ENCODE measurements around the gene CASP10. TPM values are rescaled to one million over a fixed set of nuclear protein-coding genes. Genes with fewer than 3 reads are reported as not detected.

Gene CASP10
- total RNA-seq, 4 donors from 2014 or later = 9.0 to 22.0 (median 15.0) TPM

DNA sequence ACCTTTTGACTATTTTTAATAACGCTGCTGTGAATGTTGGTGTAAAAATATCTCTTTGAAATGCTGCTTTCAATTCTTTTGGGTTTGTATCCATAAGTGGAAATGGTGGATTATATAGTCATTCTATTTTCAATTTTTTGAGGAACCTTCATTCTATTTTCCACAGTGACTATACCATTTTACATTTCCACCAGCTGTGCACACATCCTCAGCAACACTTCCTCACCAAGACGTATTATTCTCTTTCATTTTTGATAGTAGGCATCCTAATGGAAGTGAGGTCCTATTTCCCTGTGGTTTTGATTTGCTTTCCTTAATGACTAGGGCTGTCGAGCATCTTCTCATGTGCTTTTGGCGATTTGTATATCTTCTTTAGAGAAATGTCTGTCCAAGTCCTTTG lies 14.8 kb downstream of the CASP10 start:
- TF ChIP-seq, protein P1, sequence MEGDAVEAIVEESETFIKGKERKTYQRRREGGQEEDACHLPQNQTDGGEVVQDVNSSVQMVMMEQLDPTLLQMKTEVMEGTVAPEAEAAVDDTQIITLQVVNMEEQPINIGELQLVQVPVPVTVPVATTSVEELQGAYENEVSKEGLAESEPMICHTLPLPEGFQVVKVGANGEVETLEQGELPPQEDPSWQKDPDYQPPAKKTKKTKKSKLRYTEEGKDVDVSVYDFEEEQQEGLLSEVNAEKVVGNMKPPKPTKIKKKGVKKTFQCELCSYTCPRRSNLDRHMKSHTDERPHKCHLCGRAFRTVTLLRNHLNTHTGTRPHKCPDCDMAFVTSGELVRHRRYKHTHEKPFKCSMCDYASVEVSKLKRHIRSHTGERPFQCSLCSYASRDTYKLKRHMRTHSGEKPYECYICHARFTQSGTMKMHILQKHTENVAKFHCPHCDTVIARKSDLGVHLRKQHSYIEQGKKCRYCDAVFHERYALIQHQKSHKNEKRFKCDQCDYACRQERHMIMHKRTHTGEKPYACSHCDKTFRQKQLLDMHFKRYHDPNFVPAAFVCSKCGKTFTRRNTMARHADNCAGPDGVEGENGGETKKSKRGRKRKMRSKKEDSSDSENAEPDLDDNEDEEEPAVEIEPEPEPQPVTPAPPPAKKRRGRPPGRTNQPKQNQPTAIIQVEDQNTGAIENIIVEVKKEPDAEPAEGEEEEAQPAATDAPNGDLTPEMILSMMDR (IDR thresholded peaks at IDR 0.05) = no peak
- no peak for TF ChIP-seq POLR2A (IDR thresholded peaks at IDR 0.05)
- WGBS, 2 donors = 72 to 77% methylated on average over 4 of the region's 4 CpGs
- no peak for DNase-seq
- no peak overlapping the region for H3K27ac ChIP-seq
- no peaks in the 10 kb centered on the region for H3K9me3 ChIP-seq
- H3K27me3 ChIP-seq = no peaks in the 10 kb centered on the region
- H3K36me3 ChIP-seq = peaks cover 0 to 80% (median 0%) of the 10 kb centered on the region in 3 donors
- intact Hi-C loops (cut with DNase I) = no loop called here
- peaks cover 0 to 24% (median 0%) of the 10 kb centered on the region in 3 donors for H3K4me1 ChIP-seq
- H3K4me3 ChIP-seq = no peak overlapping the region

DNA sequence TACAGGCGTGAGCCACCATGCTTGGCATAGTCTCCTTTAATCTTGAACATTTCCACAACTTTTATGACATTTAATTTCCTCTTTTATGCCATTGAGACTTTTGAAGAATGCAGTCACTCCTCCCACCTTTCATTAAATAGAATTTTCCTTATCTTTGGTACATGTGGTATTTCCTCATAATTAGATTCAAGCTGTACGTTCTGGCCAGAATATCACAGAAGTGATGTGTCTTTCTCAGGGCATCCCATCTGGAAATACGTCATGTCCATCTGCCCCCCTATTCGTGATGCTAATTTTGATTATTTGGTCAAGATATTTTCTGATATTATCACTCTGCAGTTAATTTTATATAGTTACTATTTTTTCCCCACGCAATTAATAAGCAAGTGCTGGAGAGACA lies 16.9 kb downstream of the CASP10 start:
- H3K27me3 ChIP-seq = no peaks in the 10 kb centered on the region
- intact Hi-C loops (cut with DNase I) = no loop called here
- TF ChIP-seq, protein P1 (IDR thresholded peaks at IDR 0.05) = no peak
- no peak for TF ChIP-seq POLR2A (IDR thresholded peaks at IDR 0.05)
- H3K4me1 ChIP-seq = peaks cover 0 to 6% (median 0%) of the 10 kb centered on the region in 3 donors
- H3K27ac ChIP-seq = no peak overlapping the region
- H3K4me3 ChIP-seq = no peak overlapping the region
- WGBS, 2 donors = 74 to 87% methylated on average over 5 of the region's 5 CpGs
- no peak for DNase-seq
- no peaks in the 10 kb centered on the region for H3K9me3 ChIP-seq
- H3K36me3 ChIP-seq = peaks cover 0 to 76% (median 0%) of the 10 kb centered on the region in 3 donors

DNA sequence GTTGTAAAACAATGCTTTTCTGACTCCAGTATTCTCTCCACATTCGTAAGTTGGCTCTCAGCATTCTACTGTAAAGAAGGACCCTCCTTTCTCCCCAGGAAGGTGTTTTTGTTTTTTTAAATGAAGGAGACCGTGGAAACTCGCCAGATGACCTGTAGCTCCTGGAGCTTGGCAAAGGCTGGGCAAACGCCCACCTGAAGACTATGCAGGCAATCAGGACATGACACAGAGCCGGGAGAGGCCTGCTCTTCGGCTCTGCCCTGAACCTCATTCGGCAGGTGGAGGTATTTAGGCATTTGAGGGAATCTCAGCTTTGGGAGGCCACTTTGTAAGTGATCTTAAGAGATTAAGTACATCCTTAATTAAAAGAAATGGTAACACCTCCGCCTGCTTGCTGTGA lies 17.4 kb downstream of the CASP10 start:
- Histone ChIP-seq H3K4me1 (peaks cover 0 to 4% (median 0%) of the 10 kb centered on the region in 3 donors), H3K4me3 (no peak overlapping the region), H3K27ac (no peak overlapping the region), H3K36me3 (peaks cover 0 to 76% (median 0%) of the 10 kb centered on the region in 3 donors), H3K9me3 (no peaks in the 10 kb centered on the region), H3K27me3 (no peaks in the 10 kb centered on the region)
- 75 to 77% methylated on average over 7 to 8 of the region's 8 CpGs for WGBS, 2 donors
- intact Hi-C loops (cut with DNase I) = no loop called here
- TF ChIP-seq, protein P1 (IDR thresholded peaks at IDR 0.05) = no peak
- no peak for TF ChIP-seq POLR2A (IDR thresholded peaks at IDR 0.05)
- no peak for DNase-seq

DNA sequence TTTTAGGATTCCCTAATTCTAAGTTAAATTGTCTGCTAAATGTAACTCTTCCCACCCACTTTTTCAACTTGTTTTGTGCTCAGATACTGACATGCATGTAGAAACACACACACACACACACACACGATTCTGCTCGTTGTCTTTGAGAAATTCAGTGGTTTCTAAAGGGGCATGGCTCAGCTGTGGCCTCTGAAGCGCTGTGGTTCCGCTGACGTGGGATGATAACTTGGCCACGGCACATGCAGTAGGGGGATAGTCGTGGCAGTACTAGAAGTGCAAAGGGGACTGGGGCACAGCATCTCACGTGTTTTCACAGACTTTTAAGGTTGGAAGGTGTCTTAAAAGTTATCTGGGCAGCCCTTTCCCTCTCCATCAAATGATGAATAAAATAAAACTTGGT lies 18.4 kb downstream of the CASP10 start:
- TF ChIP-seq POLR2A (IDR thresholded peaks at IDR 0.05) = no peak
- TF ChIP-seq, protein P1 (IDR thresholded peaks at IDR 0.05) = no peak
- H3K9me3 ChIP-seq = no peaks in the 10 kb centered on the region
- no peak for DNase-seq
- no peaks in the 10 kb centered on the region for H3K4me1 ChIP-seq
- intact Hi-C loops (cut with DNase I) = no loop called here
- H3K27ac ChIP-seq = no peak overlapping the region
- no peak overlapping the region for H3K4me3 ChIP-seq
- H3K36me3 ChIP-seq = peaks cover 0 to 72% (median 0%) of the 10 kb centered on the region in 3 donors
- 79 to 84% methylated on average over 8 of the region's 8 CpGs for WGBS, 2 donors
- no peaks in the 10 kb centered on the region for H3K27me3 ChIP-seq

DNA sequence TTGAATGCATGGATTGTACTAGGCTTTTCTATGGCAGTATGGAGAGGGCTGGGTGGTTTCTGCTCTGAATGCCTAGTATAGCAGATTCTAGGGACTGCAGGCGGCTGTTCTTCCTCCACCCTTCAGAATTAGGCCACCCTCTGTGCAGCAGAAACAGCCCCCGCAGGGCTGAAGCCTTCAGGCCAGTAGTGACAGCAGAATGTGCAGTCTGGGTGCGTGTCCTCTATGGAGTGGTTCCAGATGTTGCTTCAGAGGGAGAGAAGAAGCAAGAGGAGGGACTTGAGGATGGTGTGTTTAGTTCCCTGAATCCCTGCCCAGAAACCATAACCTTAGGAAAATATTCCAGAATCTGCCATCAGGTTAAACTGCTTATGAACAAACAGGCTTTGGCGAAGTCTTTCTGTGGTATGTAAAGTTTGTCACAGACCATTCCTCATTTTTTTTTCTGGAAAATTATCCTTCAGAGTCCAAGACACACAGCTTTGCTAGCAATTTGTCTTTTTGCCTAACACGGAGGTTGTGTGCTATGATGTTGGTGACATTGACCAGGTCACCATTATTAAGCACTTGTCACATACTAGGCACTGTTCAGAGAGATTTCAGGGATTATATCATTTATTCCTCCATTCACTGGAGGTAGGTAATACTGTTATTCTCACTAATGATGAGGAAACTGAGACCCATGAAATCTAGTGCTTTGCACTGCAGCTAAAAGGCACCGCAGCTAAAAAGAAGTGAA lies 21.1 kb downstream of the CASP10 start:
- H3K36me3 ChIP-seq = peaks cover 0 to 73% (median 0%) of the 10 kb centered on the region in 3 donors

More for the DNA sequence above, 21.1 kb downstream of the CASP10 start:
- Histone ChIP-seq H3K27ac (no peak overlapping the region), H3K27me3 (no peaks in the 10 kb centered on the region), H3K9me3 (no peaks in the 10 kb centered on the region), H3K4me3 (no peak overlapping the region), H3K4me1 (no peaks in the 10 kb centered on the region)
- 63 to 73% methylated on average over 6 of the region's 6 CpGs for WGBS, 2 donors
- no peak for DNase-seq
- TF ChIP-seq, protein P1 (IDR thresholded peaks at IDR 0.05) = no peak
- no peak for TF ChIP-seq POLR2A (IDR thresholded peaks at IDR 0.05)
- intact Hi-C loops (cut with DNase I) = no loop called here

Data from esophagus squamous epithelium (tissue), 5 donors.